HCT116 (cell line): ENCODE results near the gene KDM2B. TPM values are rescaled to one million over a fixed set of nuclear protein-coding genes. Genes with fewer than 3 reads are reported as not detected.

Experiments used
- ATAC-seq: fragments of 200-7000 bp; cut with Tn5 transposase; 2 replicates; pipeline ENCODE4 v1.9.1; 2020; ENCODE audit warnings: mild to moderate bottlenecking, moderate library complexity
- BruUV-seq: library from RNA; stranded (reverse); fragments of 400-500 nt; replicated peaks from 2 replicates; lab custom pipeline; 2021; lab: Mats Ljungman, UMichigan
- CTCF ChIA-PET: fragments of 300-600 bp; sonication (Branson Sonifier 250); formaldehyde crosslinking; loops from one replicate; lab custom pipeline; 2021; ENCODE audit warnings: antibody characterized with exemption; lab: Charles Lee
- POLR2A ChIA-PET: fragments of 300-600, 350-600 bp; sonication (Branson Sonifier 250); formaldehyde crosslinking; loops from one replicate; lab custom pipeline; 2021; ENCODE audit warnings: antibody characterized with exemption; lab: Charles Lee
- RAD21 ChIA-PET, 2 experiments: fragments of 300-600 bp; sonication (Branson Sonifier 250); formaldehyde crosslinking; loops; one replicate each; lab custom pipeline; 2023; ENCODE audit warnings: low total read pairs in 2 of 2; ENCODE audit not compliant: uncharacterized antibody in 2 of 2, unreplicated experiment in 2 of 2, low non-redundant PET in 1 of 2; lab: Charles Lee
- DNase-seq: peaks from one replicate; pipeline ENCODE4 v3.0.0-alpha.2; 2010; ENCODE audit warnings: low read depth, low spot score
- H2AFZ ChIP-seq: fragments of 200-600 bp; shearing (Covaris generic), sonication (generic); 2 replicates; pipeline ENCODE4 v1.6.1; 2017; ENCODE audit warnings: low read depth, mixed run types, mixed read lengths, antibody characterized with exemption, low read length; ENCODE audit not compliant: poor library complexity, severe bottlenecking
- H3K27ac ChIP-seq: 2 replicates; pipeline ENCODE4 v1.5.1; 2012; ENCODE audit warnings: low read depth, low read length
- H3K27me3 ChIP-seq: fragments of 200-600 bp; sonication (generic); 2 replicates; pipeline ENCODE4 v1.6.1; 2016; ENCODE audit warnings: mixed run types, low read length, mixed read lengths; ENCODE audit not compliant: insufficient read depth
- H3K36me3 ChIP-seq, 2 experiments: fragments of 200-500 bp in 1 of 2; fragments of 200-600 bp in 1 of 2; sonication (Bioruptor generic) in 1 of 2; sonication (generic) in 1 of 2; 2 replicates each; pipeline versions ENCODE4 v1.5.1 to v1.6.1; 2014 to 2016; ENCODE audit warnings: low read length in 2 of 2, inconsistent platforms in 1 of 2, mixed read lengths in 1 of 2, mixed run types in 1 of 2; ENCODE audit not compliant: insufficient read depth in 2 of 2, control insufficient read depth in 1 of 2
- H3K4me1 ChIP-seq, 2 experiments: fragments of 200-600 bp in 1 of 2; sonication (generic) in 1 of 2; 2 replicates each; pipeline versions ENCODE4 v1.5.1 to v1.6.1; 2012 to 2017; ENCODE audit warnings: low read length in 2 of 2, inconsistent platforms in 1 of 2, mild to moderate bottlenecking in 1 of 2, mixed read lengths in 1 of 2, mixed run types in 1 of 2, moderate library complexity in 1 of 2; ENCODE audit not compliant: insufficient read depth in 2 of 2, control insufficient read depth in 1 of 2
- H3K4me2 ChIP-seq: fragments of 200-600 bp; sonication (generic); 2 replicates; pipeline ENCODE4 v1.6.1; 2017; ENCODE audit warnings: mixed run types, low read length, mixed read lengths
- H3K4me3 ChIP-seq, 2 experiments: fragments of 200-600 bp in 1 of 2; sonication (generic) in 1 of 2; replicated peaks in 1 of 2; 2 replicates each; pipeline ENCODE4 v1.5.1; 2011 to 2016; ENCODE audit warnings: low read length in 2 of 2, control low read depth in 1 of 2, low read depth in 1 of 2, mild to moderate bottlenecking in 1 of 2, mixed read lengths in 1 of 2, mixed run types in 1 of 2
- H3K79me2 ChIP-seq: fragments of 200-600 bp; sonication (generic); 2 replicates; pipeline ENCODE4 v1.6.1; 2017; ENCODE audit warnings: mild to moderate bottlenecking, mixed run types, low read length, moderate library complexity, mixed read lengths; ENCODE audit not compliant: insufficient read depth
- H3K9ac ChIP-seq: fragments of 200-600 bp; sonication (generic); 2 replicates; pipeline ENCODE4 v1.6.1; 2016; ENCODE audit warnings: low read length, mixed read lengths
- H3K9me2 ChIP-seq: fragments of 200-600 bp; sonication (generic), shearing (Covaris generic); 2 replicates; pipeline ENCODE4 v1.6.1; 2017; ENCODE audit warnings: mixed run types, mild to moderate bottlenecking, moderate library complexity; ENCODE audit not compliant: insufficient read depth
- H3K9me3 ChIP-seq, 2 experiments: fragments of 200-500 bp in 1 of 2; fragments of 200-600 bp in 1 of 2; sonication (Bioruptor generic) in 1 of 2; sonication (generic) in 1 of 2; 2 replicates each; pipeline ENCODE4 v1.6.1; 2014 to 2017; ENCODE audit warnings: low read length in 2 of 2, mixed read lengths in 2 of 2, inconsistent platforms in 1 of 2, low read depth in 1 of 2, mild to moderate bottlenecking in 1 of 2, mixed run types in 1 of 2, moderate library complexity in 1 of 2; ENCODE audit not compliant: control insufficient read depth in 1 of 2, insufficient read depth in 1 of 2
- H4K20me1 ChIP-seq: fragments of 200-600 bp; sonication (generic), shearing (Covaris generic); 2 replicates; pipeline ENCODE4 v1.6.1; 2017; ENCODE audit warnings: mixed run types, mild to moderate bottlenecking, moderate library complexity; ENCODE audit not compliant: insufficient read depth
- CBX3 ChIP-seq: IDR thresholded peaks from 2 replicates; pipeline ENCODE4 v1.6.1; 2012; ENCODE audit warnings: low read depth
- EGR1 ChIP-seq: IDR thresholded peaks from 2 replicates; pipeline ENCODE4 v1.6.1; 2012; ENCODE audit warnings: low read depth
- ELF1 ChIP-seq: IDR thresholded peaks from 2 replicates; pipeline ENCODE4 v1.6.1; 2012; ENCODE audit warnings: low read depth, borderline replicate concordance
- EZH2 ChIP-seq: fragments of 200-600 bp; sonication (generic); IDR thresholded peaks from 2 replicates; pipeline ENCODE4 v1.6.1; 2017; ENCODE audit warnings: antibody characterized with exemption, mixed run types
- EZH2phosphoT487 ChIP-seq: fragments of 200-600 bp; IDR thresholded peaks from 2 replicates; pipeline ENCODE4 v1.6.1; 2018; ENCODE audit warnings: antibody characterized with exemption, borderline replicate concordance
- FOSL1 ChIP-seq: IDR thresholded peaks from 2 replicates; pipeline ENCODE4 v1.6.1; 2012; ENCODE audit warnings: low read depth
- JUND ChIP-seq: IDR thresholded peaks from 2 replicates; pipeline ENCODE4 v1.6.1; 2012
- RAD21 ChIP-seq: IDR thresholded peaks from 2 replicates; pipeline ENCODE4 v1.6.1; 2012; ENCODE audit warnings: low read depth, mild to moderate bottlenecking
- SP1 ChIP-seq: IDR thresholded peaks from 2 replicates; pipeline ENCODE4 v1.6.1; 2012; ENCODE audit warnings: low read depth
- SRF ChIP-seq: IDR thresholded peaks from 2 replicates; pipeline ENCODE4 v1.6.1; 2012; ENCODE audit warnings: low read depth
- YY1 ChIP-seq: IDR thresholded peaks from 2 replicates; pipeline ENCODE4 v1.6.1; 2011; ENCODE audit warnings: low read length, low read depth, moderate library complexity, mild to moderate bottlenecking; ENCODE audit not compliant: insufficient replicate concordance; ENCODE audit errors: extremely low read depth
- ZFX ChIP-seq: fragments of 450-650 bp; IDR thresholded peaks from 2 replicates; pipeline ENCODE4 v1.6.1; 2017
- ZNF274 ChIP-seq: fragments of 200-500 bp; sonication (Bioruptor generic); IDR thresholded peaks from 2 replicates; pipeline ENCODE4 v1.6.1; 2014; ENCODE audit warnings: mild to moderate bottlenecking, low read depth, low read length, inconsistent platforms
- intact Hi-C: fragments of 100-400 bp; cut with micrococcal nuclease; formaldehyde crosslinking; loops from 2 replicates; pipeline ENCODE4 v1.10.0; 2022
- total RNA-seq: library from RNA; stranded (reverse); gene quantifications from one replicate; pipeline ENCODE4 v1.2.1, GENCODE V29; 2021; ENCODE audit not compliant: unreplicated experiment
- TF ChIP-seq, protein P1 (sequence below): IDR thresholded peaks from 2 replicates; pipeline ENCODE4 v1.6.1; 2012; ENCODE audit warnings: low read depth

The KDM2B gene
- total RNA-seq, 1 experiment from 2014 or later: 36.7 TPM

DNA sequence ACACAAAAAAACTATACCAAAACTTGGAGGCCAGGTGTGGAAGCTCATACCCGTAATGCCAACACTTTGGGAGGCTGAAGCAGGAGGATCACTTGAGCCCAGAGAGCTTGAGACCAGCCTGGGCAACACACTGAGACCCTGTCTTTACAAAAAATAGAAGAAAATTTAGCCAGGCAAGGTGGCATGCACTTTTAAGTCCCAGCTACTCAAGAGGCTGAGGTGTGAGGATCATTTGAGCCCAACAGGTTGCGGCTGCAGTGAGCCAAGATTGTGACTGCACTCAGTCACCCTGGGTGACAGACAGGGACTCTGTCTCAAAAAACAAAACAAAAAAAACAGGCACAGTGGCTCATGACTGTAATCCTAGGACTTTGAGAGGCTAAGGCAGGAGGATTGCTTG is 105.5 kb downstream of the KDM2B start:
- Histone ChIP-seq H3K36me3 (no peaks in the 10 kb centered on the region), H3K9ac (no peak overlapping the region), H3K27ac (no peak overlapping the region), H3K27me3 (no peaks in the 10 kb centered on the region), H3K4me1 (peaks cover 0 to 11% of the 10 kb centered on the region in 2 experiments; a peak in 2 of 4 replicates), H3K9me3 (no peaks in the 10 kb centered on the region), H3K79me2 (no peaks in the 10 kb centered on the region), H3K9me2 (no peaks in the 10 kb centered on the region), H2AFZ (no peak overlapping the region), H3K4me3 (no peak overlapping the region), H3K4me2 (no peak overlapping the region), H4K20me1 (no peaks in the 10 kb centered on the region)
- ATAC-seq (no peak), DNase-seq (no peak)
- TF ChIP-seq CBX3: no peak
- TF ChIP-seq, protein P1, sequence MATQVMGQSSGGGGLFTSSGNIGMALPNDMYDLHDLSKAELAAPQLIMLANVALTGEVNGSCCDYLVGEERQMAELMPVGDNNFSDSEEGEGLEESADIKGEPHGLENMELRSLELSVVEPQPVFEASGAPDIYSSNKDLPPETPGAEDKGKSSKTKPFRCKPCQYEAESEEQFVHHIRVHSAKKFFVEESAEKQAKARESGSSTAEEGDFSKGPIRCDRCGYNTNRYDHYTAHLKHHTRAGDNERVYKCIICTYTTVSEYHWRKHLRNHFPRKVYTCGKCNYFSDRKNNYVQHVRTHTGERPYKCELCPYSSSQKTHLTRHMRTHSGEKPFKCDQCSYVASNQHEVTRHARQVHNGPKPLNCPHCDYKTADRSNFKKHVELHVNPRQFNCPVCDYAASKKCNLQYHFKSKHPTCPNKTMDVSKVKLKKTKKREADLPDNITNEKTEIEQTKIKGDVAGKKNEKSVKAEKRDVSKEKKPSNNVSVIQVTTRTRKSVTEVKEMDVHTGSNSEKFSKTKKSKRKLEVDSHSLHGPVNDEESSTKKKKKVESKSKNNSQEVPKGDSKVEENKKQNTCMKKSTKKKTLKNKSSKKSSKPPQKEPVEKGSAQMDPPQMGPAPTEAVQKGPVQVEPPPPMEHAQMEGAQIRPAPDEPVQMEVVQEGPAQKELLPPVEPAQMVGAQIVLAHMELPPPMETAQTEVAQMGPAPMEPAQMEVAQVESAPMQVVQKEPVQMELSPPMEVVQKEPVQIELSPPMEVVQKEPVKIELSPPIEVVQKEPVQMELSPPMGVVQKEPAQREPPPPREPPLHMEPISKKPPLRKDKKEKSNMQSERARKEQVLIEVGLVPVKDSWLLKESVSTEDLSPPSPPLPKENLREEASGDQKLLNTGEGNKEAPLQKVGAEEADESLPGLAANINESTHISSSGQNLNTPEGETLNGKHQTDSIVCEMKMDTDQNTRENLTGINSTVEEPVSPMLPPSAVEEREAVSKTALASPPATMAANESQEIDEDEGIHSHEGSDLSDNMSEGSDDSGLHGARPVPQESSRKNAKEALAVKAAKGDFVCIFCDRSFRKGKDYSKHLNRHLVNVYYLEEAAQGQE: no peak
- no peak for TF ChIP-seq EGR1
- no peak for TF ChIP-seq JUND
- TF ChIP-seq SP1: no peak
- no peak for TF ChIP-seq ZFX
- TF ChIP-seq YY1: no peak
- no peak for TF ChIP-seq EZH2phosphoT487
- TF ChIP-seq ELF1: no peak
- no peak for TF ChIP-seq SRF
- TF ChIP-seq FOSL1: no peak
- TF ChIP-seq ZNF274: no peak
- TF ChIP-seq EZH2: no peak
- no peak for TF ChIP-seq RAD21
- POLR2A ChIA-PET: no interaction called here
- CTCF ChIA-PET: no interaction called here
- intact Hi-C loops: no loop called here
- BruUV-seq: no TSS peak
- RAD21 ChIA-PET: no interaction called here
